ENCODE measurements around the gene PPRC1. TPM values are rescaled to one million over a fixed set of nuclear protein-coding genes. Genes with fewer than 3 reads are reported as not detected.

PPRC1 gene
- polyA plus RNA-seq, 1 donor: 28.2 TPM

- no peak for DNase-seq (ENCODE audit: low read depth)
Measured at GRCh38 chr10:102119417-102120141, 13.3 kb upstream of the PPRC1 start.

DNA sequence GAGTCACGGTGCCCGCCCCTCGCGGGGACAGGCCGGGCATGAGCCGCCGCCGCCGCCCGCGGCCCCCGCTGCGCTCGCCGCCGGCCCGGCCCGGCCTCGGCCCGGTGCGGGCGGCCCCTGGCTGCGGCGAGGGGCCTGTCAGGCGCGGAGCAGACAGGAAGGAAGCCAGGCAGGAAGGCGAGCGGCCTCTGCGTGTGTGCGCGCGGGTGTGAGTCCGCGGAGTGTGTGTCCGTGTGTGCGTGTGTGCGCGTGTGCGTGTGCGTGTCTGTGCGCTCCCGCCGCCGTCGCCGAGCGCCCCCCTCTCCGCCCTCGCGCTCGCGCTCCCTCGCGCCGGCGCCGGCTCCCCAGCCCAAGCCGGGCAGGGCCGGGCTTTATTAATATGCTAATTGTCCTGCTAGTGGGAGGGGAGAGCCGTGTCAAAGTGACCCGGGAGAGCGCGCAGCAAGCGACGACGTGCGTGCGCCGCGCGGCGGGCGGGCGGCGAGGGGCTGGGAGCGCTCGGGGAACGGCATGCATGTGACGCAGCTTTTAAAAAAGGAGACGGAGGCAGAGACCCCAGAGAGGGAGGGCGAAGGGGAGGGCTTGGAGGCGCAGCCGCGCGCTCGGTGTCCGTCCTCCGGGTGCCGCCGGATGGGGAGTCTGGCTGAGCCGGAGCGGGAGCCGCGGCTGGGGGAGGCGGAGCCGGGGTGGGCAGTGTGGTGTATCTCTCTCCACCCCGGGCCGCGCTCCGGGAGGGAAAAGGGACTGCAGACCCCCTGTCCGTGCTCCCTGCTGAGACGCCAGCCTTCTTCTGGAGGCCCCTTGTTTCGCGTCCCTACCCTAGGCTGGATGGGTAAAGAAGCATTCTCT, 12.5 kb upstream of the PPRC1 start, which contains the start of gene LDB1:
Gene LDB1, minus strand, starts transcription at position 227 of the 849 bp plus-strand sequence. CDS start 258 bp downstream, outside the sequence.
- DNase-seq (ENCODE audit: low read depth): peak; percentile 41

DNA sequence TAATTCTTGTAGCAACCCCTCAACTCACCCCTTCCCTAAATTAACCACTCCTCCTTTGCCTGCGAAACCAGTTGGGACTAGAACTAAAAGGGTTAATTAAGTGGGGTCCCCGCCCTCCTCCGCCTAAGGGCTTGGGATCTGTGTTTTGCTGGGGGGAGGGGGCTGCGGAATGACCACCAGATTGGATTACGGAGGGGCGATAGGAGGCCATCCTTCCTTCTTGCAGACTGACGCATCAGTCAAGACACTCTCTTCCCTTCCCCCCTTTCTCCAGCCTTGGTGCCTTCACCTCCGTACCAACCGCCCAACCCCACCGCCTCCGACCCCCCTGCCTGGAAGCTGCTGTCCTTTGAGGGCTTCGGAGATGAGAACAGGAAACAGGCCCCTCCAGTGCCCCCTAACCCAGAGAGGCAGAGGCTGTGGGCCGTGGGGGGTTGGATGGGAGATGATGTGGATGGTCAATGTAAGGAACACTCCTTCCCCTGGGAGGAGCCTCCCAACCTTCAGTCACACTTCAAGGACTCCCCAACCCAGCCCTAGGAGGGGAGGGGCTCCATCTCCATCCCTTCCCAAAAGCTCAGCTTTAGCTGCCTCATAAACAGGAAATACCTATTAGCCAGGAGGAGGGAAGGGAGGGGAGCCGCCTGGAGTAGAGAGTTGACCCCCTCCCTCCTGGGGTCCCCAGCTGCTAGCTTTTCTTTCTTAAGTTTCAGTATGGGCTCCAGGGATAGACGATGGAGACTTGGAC, 11.7 kb upstream of the PPRC1 start:
- peak; percentile 60 for DNase-seq (ENCODE audit: low read depth)

GRCh38 chr10:102121739-102122372, 11.0 kb upstream of the PPRC1 start:
- DNase-seq (ENCODE audit: low read depth): no peak

DNA sequence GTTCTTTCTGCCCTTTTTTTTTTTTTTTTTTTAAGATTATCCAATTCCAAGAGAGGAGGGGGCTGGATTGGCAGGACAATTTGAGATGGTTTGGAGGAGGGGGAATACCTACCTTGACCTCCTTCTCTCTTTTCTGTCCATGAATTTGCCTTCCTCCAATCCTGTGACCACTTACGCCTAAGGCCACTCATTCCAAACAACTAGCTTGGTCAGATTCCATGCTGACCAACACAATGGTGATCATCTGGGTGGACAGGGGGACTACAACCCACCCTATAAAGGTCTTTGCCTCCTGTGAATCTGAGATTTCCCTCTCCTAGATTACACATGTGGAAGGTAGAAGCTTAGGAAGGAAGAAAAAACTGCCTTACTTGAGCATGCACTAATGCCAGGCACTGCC, 10.4 kb upstream of the PPRC1 start:
- no peak for DNase-seq (ENCODE audit: low read depth)

GRCh38 chr10:102123223-102123622, 9.6 kb upstream of the PPRC1 start:
- DNase-seq (ENCODE audit: low read depth): no peak

GRCh38 chr10:102131286-102132170, 1.3 kb upstream of the PPRC1 start:
- DNase-seq (ENCODE audit: low read depth): no peak

- DNase-seq (ENCODE audit: low read depth): no peak
Measured at GRCh38 chr10:102132193-102132562, 662 bp upstream of the PPRC1 start.

DNA sequence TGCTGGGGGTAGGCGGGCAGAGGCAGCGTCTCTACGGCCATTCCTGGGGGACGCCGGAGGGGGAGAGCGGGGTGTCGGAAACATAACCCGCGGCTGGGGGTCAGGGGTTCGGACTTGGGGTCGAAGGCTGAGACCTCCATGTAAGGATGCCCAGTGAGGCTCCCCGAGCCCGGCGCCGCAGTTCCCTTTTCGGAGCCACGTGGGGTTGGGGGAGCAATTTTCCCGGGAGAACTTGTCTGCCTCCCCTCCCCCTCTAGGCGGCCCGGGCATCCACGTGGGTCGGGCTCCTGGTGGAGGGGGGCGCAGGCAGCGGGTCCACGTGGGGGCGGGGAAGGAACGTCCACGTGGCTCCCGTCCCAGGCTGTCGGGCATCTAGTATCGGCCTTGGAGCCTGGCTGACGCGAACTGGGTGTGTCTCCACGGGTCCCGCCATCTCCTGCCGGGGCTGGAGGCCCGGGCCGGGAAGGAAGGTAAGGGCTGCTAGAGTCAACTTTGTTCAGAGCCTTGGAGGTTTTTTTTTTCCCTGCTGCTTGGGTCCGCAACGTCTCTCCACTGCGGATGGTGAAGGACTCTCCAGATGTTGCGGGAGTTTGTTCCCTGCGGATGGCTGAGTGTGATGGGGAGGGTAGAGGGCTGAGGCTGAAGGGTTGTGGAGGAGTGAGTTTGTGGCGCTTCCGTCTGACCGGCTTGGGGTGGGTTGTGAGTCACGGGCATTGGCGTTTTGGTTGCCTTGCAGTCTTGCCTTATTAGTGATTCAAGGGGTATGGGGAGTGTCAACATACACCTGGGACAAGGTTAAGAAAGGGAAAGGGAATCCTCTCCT, 744 bp downstream of the PPRC1 start:
- no peak for DNase-seq (ENCODE audit: low read depth)

DNA sequence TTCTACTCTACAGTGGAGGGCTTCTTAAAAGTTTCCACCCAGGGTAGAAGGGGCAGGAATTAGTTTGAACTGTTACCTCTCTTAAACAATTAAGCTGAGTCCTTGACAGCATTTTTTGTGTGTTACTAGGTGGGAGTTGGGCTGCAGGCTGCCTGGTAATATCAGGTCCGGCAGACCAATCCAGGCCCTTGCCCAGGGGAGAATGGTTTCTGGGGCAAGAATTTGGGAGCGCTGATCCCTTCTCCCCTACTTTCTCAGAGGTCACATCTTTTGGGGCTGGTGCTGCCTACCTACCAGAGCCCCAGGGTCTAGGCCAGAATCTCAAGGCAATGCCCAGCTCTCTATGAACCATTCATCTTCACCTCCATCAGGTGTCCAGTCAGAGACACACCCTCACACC, 1.6 kb downstream of the PPRC1 start:
- DNase-seq (ENCODE audit: low read depth): no peak

DNA sequence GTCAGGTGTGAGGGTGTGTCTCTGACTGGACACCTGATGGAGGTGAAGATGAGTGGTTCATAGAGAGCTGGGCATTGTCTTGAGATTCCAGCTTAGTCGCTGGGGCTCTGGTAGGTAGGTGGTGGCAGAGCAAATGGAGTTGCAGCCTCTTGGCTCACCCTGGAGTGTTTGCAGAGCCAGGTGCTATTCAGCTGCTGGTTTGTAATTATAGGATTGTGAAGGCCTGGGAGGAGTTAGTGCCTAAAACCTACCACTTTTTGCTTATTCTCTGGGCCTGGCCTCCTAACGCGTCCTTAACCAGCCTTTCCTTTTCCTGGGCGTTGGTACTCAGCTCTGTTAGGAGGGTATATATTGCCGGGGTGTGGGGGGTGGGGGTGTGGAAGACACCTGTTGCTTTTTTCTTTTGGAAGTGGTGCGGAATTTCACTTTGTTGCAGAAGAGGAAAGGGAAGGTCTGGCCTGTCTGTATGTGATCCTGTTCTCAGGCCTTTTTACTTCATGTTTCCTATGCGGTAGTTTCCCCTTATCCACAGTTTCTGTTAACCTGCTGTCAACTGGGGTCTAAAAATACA, 3.2 kb downstream of the PPRC1 start:
- DNase-seq (ENCODE audit: low read depth): no peak

- DNase-seq (ENCODE audit: low read depth): no peak
Measured at GRCh38 chr10:102139281-102140110, 6.7 kb downstream of the PPRC1 start.

DNA sequence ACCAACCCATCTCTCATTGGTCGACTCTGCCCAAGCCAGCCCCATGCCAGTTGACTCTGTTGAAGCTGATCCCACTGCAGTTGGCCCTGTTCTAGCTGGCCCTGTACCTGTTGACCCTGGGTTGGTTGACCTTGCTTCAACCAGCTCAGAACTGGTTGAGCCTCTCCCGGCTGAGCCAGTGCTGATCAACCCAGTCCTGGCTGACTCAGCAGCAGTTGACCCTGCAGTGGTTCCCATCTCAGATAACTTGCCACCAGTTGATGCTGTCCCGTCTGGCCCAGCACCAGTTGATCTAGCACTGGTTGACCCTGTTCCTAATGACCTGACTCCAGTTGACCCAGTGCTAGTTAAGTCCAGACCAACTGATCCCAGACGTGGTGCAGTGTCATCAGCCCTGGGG, 7.4 kb downstream of the PPRC1 start:
- DNase-seq (ENCODE audit: low read depth): no peak

- no peak for DNase-seq (ENCODE audit: low read depth)
Measured at GRCh38 chr10:102140913-102141540, 8.2 kb downstream of the PPRC1 start.

DNA sequence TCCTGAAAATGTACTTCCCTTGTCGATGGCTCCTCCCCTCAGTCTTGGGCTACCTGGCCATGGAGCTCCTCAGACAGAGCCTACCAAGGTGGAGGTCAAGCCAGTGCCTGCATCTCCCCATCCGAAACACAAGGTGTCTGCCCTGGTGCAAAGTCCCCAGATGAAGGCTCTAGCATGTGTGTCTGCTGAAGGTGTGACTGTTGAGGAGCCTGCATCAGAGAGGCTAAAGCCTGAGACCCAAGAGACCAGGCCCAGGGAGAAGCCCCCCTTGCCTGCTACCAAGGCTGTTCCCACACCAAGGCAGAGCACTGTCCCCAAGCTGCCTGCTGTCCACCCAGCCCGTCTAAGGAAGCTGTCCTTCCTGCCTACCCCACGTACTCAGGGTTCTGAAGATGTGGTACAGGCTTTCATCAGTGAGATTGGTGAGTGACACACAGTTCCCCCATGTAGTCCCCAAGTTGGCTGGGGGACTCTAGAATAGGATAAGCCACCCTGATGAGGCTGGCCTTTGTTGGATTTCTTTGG, 8.8 kb downstream of the PPRC1 start:
- DNase-seq (ENCODE audit: low read depth): no peak

- DNase-seq (ENCODE audit: low read depth): no peak
Measured at GRCh38 chr10:102146971-102147428, 14.2 kb downstream of the PPRC1 start.

DNA sequence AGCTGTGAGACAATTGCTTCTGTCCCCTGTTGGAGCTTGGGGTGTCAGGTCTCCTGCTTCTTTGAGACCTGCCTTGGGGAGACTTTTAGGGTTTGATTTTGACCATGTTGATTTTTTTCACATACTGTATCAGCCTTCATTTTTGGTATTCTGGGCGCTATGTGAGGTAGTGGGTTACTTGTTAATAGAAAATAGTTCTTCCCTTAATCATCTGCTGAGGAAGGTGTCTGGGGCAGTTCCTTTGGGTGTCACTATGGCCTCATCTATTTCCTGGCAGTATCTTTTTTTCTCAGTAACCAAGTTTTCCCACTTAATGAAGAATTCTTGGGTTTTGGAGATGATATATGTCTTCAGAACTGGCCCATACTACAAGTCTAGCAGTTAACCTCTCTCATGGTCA, 14.7 kb downstream of the PPRC1 start:
- DNase-seq (ENCODE audit: low read depth): no peak

GRCh38 chr10:102148275-102148674, 15.4 kb downstream of the PPRC1 start:
- no peak for DNase-seq (ENCODE audit: low read depth)

Data from forelimb muscle (tissue), 1 donor.